ENCODE measurements around the gene CPED1.

GRCh38 chr7:121328508-121329190 is 340.1 kb downstream of the CPED1 start, which contains the start of gene WNT16:
- TF ChIP-seq NFYB (CRISPR knock-in tag; conservative IDR thresholded peaks at IDR 0.05; ENCODE audit: low read depth) (peak; percentile 70), TEAD4 (CRISPR knock-in tag; IDR thresholded peaks at IDR 0.05) (no peak), CBFB (CRISPR knock-in tag; IDR thresholded peaks at IDR 0.05; ENCODE audit: low read depth) (no peak), ATF2 (CRISPR knock-in tag; IDR thresholded peaks at IDR 0.05; ENCODE audit: borderline replicate concordance, low read depth) (no peak), GTF2I (CRISPR knock-in tag; conservative IDR thresholded peaks at IDR 0.05) (no peak), IRF1 (CRISPR knock-in tag; IDR thresholded peaks at IDR 0.05) (no peak), ETV6 (CRISPR knock-in tag; IDR thresholded peaks at IDR 0.05) (no peak), NR3C1 (CRISPR knock-in tag; conservative IDR thresholded peaks at IDR 0.05; ENCODE audit: low read depth) (no peak)
- TF ChIP-seq, protein P1, sequence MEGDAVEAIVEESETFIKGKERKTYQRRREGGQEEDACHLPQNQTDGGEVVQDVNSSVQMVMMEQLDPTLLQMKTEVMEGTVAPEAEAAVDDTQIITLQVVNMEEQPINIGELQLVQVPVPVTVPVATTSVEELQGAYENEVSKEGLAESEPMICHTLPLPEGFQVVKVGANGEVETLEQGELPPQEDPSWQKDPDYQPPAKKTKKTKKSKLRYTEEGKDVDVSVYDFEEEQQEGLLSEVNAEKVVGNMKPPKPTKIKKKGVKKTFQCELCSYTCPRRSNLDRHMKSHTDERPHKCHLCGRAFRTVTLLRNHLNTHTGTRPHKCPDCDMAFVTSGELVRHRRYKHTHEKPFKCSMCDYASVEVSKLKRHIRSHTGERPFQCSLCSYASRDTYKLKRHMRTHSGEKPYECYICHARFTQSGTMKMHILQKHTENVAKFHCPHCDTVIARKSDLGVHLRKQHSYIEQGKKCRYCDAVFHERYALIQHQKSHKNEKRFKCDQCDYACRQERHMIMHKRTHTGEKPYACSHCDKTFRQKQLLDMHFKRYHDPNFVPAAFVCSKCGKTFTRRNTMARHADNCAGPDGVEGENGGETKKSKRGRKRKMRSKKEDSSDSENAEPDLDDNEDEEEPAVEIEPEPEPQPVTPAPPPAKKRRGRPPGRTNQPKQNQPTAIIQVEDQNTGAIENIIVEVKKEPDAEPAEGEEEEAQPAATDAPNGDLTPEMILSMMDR (IDR thresholded peaks at IDR 0.05): no peak
- TF ChIP-seq, protein P2, sequence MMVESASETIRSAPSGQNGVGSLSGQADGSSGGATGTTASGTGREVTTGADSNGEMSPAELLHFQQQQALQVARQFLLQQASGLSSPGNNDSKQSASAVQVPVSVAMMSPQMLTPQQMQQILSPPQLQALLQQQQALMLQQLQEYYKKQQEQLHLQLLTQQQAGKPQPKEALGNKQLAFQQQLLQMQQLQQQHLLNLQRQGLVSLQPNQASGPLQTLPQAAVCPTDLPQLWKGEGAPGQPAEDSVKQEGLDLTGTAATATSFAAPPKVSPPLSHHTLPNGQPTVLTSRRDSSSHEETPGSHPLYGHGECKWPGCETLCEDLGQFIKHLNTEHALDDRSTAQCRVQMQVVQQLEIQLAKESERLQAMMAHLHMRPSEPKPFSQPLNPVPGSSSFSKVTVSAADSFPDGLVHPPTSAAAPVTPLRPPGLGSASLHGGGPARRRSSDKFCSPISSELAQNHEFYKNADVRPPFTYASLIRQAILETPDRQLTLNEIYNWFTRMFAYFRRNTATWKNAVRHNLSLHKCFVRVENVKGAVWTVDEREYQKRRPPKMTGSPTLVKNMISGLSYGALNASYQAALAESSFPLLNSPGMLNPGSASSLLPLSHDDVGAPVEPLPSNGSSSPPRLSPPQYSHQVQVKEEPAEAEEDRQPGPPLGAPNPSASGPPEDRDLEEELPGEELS (CRISPR knock-in tag; IDR thresholded peaks at IDR 0.05): no peak
- TF ChIP-seq, protein P3, sequence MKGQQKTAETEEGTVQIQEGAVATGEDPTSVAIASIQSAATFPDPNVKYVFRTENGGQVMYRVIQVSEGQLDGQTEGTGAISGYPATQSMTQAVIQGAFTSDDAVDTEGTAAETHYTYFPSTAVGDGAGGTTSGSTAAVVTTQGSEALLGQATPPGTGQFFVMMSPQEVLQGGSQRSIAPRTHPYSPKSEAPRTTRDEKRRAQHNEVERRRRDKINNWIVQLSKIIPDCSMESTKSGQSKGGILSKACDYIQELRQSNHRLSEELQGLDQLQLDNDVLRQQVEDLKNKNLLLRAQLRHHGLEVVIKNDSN (CRISPR knock-in tag; IDR thresholded peaks at IDR 0.05): no peak

All from WTC11 (cell line).